GM21529 (cell line): Measurements from ENCODE around the gene P2RX7.
"Not testable (repeated sequence)": the region's sequence is repeated elsewhere in the genome, so short reads cannot be mapped to it uniquely, and the experiment has no call there.

ENCODE experiments used
- ATAC-seq: cut with Tn5 transposase; IDR thresholded peaks from one replicate; pipeline ENCODE4 v1.9.1; 2021; ENCODE audit not compliant: unreplicated experiment

Gene P2RX7

GRCh38 chr12:121170151-121170550 lies 37.5 kb downstream of the P2RX7 start:
- no peak for ATAC-seq

GRCh38 chr12:121170611-121171260 lies 38.1 kb downstream of the P2RX7 start:
- no peak for ATAC-seq

DNA sequence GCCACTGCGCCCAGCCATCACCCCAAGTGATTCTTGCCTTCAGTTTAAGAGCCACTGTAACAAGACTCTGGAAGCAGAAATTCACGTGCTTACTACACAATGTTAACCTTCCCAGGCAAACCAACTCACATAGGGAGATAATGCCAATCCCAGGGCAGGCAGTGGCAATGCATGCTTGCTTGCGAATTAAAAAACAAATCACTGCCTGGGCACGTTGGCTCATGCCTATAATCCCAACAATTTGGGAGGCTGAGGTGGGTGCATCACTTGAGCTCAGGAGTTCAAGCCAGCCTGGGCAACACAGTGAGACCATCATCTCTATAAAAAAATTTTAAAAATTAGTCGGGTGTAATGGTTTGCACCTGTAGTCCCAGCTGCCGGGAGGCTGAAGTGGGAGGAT lies 39.5 kb downstream of the P2RX7 start:
- ATAC-seq, result no peak

DNA sequence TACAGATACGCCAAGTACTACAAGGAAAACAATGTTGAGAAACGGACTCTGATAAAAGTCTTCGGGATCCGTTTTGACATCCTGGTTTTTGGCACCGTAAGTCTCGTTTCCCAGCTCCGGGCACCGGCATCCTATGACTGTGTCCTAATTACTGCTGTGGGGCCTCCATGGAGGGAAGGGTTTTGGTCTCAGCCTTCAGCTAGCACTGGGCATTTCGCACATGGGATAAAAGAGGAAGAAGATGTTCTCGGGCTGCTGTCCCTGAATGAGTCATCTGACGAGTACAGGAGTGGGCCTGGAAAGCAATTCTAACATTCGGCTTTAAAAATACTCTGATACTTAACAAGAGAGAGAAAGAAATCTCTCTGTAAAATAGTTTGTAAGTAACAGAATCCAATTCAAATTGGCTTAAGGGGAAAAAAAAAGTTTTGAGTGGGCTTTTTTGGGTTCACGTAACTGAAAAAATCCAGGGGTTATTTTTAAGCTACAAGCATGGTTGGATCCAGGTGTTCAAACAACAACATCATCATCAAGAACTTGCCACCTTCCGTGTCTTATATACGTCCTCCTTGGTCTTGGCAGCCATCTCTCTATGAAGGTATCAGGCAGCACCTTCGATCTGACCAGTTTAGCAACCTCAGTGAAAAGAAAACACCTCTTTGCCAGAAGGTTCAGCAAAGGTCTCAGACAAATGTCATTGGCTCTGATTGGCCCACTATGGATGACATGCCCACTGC lies 42.9 kb downstream of the P2RX7 start:
- no peak for ATAC-seq

DNA sequence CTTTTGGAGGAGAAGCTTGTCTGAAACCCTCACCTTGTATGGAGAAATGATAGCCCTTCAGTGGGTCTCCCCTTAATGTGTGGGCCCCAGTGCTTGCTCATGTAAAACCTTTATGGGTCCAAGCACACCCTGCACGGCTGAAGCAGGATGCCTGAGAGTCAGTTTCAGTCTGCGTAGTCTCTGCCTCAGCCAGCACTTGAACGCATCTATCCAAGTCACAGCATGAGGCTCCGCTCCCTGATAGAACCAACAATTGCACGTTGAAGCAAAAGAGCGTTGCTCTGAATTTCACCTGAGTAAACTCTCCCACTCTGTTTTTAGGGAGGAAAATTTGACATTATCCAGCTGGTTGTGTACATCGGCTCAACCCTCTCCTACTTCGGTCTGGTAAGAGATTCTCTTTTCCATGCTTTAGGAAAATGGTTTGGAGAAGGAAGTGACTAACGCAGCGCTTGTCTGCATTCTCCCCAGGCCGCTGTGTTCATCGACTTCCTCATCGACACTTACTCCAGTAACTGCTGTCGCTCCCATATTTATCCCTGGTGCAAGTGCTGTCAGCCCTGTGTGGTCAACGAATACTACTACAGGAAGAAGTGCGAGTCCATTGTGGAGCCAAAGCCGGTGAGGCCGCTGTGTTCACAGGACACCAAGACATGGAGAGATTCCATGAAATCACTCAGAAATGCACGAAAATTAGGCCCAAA lies 44.3 kb downstream of the P2RX7 start:
- no peak for ATAC-seq

- no peak for ATAC-seq
Measured at GRCh38 chr12:121181181-121181580, 48.5 kb downstream of the P2RX7 start.

DNA sequence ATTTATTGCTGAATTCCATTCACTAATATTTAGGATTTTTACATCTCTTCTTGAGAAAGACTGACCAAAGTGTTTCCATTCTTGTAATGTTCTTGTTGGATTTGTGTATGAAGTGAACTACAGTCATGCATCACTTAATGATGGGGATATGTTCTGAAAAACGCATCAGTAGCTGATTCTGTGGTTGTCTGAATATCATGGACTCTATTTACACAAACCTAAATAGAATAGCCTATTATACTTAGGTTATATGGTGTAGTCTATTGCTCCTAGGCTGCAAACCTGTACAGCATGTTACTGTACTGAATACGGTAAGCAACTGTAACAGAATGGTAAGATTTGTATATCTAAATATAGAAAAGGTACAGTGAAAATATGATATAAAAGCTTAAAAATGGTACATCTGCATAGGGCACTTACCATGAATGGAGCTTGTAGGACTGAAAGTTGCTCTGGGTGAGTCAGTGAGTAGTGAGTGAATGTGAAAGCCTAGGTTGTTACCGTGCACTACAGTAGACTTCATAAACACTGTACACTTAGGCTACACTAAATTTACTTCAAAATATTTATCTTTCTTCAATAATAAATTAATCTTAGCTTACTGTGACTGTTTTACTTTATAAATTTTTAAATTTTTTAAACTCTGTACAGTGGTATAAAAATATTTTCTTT lies 49.7 kb downstream of the P2RX7 start:
- no peak for ATAC-seq

- ATAC-seq, result no peak
Measured at GRCh38 chr12:121184425-121184824, 51.7 kb downstream of the P2RX7 start.

DNA sequence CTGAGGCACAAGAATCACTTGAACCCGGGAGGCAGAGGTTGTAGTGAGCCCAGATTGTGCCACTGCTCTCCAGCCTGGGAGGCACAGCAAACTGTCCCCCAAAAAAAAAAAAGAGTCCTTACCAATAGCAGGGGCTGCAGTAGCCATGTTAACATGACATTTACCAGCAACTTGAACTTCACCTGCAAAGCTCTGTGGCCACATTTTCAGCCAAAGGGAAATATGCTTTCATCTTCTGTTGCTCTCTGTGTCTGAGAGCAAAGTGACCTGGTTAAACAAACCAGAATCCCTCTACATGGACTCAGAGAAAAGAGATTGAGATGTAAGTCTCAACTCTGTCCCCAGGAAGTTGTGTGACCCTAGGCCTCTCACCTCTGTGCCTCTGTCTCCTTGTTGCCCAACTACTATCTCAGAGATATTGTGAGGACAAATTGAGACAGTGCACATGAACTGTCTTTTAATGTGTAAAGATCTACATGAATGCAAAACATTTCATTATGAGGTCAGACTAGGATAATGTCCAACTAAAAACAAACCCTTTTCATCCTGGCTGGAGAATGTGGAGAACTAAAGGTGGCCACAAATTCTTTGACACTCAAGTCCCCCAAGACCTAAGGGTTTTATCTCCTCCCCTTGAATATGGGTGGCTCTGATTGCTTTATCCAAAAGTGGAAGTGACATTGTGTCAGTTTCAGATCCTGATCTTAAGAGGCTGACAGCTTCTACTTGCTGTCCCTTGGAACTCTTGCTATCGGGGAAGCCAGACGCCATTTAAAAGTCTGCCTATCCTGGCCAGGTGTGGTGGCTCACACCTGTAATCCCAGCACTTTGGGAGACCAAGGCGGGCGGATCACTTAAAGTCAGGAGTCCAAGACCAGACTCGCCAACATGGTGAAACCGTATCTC lies 52.6 kb downstream of the P2RX7 start:
- ATAC-seq, result no peak

- no peak for ATAC-seq
Measured at GRCh38 chr12:121186826-121187225, 54.1 kb downstream of the P2RX7 start.

DNA sequence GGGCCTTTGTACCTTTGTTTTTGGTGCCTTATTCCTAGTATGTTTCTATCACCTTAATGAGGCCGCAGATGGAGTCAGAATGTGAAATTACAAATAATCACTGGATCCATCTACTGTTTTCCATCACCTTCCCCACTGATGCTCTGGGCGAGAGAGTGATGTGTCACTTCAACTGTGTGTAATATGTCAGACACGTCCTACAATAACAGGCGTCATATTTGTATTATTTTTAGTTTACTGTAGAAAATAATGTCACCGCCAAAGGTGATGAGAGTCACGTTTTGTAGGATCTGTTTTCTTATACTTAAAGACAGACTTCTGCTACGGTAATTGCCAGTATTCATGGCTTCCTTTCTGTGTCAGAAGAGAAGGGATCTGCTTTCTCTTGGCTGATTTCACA lies 54.8 kb downstream of the P2RX7 start:
- ATAC-seq, result no peak

DNA sequence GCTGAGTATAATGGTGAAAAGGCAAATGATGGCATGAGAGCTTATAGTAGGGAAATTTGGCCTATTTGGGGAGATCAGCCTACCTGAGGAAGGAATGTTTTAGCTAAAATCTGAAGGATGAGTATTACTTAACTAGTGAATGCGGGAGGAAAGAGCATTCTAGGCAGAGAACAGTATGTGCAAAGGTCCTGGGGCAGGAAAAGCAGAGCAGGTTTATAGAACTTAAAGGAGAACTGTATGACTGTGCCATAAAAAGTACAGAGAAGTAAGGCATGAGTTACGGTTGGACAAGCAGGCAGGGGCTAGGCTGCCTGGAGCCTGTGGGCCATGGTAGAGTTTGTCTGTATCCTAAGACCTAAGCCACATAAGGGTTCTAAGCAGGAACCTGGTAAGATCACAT lies 55.6 kb downstream of the P2RX7 start:
- no peak for ATAC-seq

GRCh38 chr12:121189131-121189530 lies 56.5 kb downstream of the P2RX7 start:
- ATAC-seq, result no peak

DNA sequence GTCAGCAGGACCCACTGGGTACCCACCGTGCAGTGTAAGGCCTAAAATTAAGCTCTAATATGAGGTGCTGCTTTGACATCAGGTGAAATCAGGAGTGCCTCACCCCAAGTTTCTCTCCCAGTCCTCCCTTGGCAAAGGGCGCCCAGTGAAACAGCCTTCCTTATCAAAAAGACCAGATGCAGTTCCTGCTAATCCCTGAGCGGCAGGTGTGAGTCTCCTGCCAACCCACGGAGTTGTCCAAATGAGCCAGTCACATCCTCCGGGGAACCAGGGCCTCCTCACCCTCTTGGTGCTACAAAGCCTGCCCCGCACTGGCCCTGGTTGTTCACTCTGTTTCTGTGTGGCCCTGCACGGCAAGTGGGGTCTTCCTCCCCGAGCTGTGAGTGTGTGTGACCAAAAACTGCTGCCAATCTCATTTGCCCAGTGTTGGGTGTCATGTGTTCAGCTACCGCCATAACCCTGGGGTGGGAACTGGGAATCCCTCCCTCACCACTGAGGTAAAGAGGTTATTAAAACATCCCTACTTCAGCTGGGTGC lies 57.0 kb downstream of the P2RX7 start:
- no peak for ATAC-seq

GRCh38 chr12:121190523-121191031 lies 57.9 kb downstream of the P2RX7 start:
- ATAC-seq, result no peak

DNA sequence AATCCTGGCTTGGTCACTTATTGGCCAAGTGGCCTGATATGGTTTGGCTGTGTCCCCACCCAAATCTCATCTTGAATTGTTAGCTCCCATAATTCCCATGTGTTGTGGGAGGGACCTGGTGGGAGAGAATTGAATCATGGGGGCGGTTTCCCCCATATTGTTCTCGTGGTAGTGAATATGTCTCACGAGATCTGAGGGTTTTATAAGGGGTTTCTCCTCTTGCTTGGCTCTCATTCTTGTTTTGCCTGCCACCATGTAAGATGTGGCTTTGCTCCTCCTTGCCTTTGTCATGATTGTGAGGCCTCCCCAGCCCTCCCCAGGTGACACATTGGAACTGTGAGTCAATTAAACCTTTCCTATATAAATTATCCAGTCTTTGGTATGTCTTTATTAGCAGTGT lies 58.5 kb downstream of the P2RX7 start:
- no peak for ATAC-seq

GRCh38 chr12:121196902-121197301 lies 64.2 kb downstream of the P2RX7 start:
- ATAC-seq, result no peak

DNA sequence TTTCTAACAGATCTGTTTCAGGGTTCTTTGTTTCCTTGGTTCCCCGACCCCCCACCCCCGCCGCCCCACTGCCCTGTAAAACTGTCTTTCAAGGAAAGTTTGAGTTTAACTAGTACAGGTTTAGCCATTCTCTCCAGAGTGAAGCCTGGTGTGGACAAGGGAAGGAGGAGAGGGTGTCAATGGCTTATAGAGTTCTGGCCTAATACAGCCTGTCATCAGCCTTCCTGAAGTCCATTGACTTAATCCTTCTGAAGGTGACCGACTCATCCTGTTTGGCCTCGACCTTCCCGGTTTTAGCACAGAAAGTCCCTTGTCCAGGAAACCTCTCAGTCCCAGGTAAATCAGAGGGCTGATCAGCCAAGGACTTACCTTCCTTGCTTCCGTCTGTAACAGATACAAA lies 66.3 kb downstream of the P2RX7 start:
- no peak for ATAC-seq

DNA sequence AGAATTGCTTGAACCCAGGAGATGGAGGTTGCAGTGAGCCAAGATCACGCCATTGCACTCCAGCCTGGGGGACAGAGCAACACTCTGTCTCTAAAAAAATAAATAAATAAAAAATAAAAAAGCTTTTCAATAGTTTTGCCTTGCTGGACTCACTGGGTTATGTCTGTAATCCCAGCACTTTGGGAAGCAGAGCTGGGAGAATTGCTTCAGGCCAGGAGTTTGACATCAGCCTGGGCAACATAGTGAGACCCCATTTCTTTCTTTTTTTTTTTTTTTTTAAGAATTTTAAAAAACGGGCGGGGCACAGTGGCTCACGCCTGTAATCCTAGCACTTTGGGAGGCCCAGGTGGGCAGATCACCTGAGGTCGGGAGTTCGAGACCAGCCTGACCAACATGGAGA lies 68.5 kb downstream of the P2RX7 start:
- not testable (repeated sequence) for ATAC-seq
